GM12878 (cell line): Measurements from ENCODE around the gene RCBTB2. TPM values are rescaled to one million over a fixed set of nuclear protein-coding genes. Genes with fewer than 3 reads are reported as not detected.

ENCODE experiments used
- BCL3 ChIP-seq: IDR thresholded peaks from 2 replicates; pipeline ENCODE4 v1.6.1; 2011; ENCODE audit warnings: borderline replicate concordance, low read depth, mild to moderate bottlenecking, moderate library complexity, low read length; ENCODE audit not compliant: insufficient read depth, poor library complexity, severe bottlenecking
- CHD2 ChIP-seq: IDR thresholded peaks from 2 replicates; pipeline ENCODE4 v1.6.1; 2011; ENCODE audit warnings: low read depth, low read length, improper control_type of control experiment, borderline replicate concordance
- HDGF ChIP-seq: fragments of 450-650 bp; IDR thresholded peaks from 2 replicates; pipeline ENCODE4 v1.6.1; 2016; ENCODE audit warnings: antibody characterized with exemption
- IRF3 ChIP-seq: fragments of 450-650 bp; IDR thresholded peaks from 2 replicates; pipeline ENCODE4 v1.6.1; 2014; ENCODE audit warnings: mild to moderate bottlenecking
- JUNB ChIP-seq: IDR thresholded peaks from 2 replicates; pipeline ENCODE4 v1.6.1; 2016; ENCODE audit warnings: antibody characterized with exemption, mild to moderate bottlenecking
- MXI1 ChIP-seq: fragments of 150-350 bp; IDR thresholded peaks from 2 replicates; pipeline ENCODE4 v1.6.1; 2011; ENCODE audit warnings: low read depth, mild to moderate bottlenecking, inconsistent platforms, low read length, improper control_type of control experiment
- NKRF ChIP-seq: fragments of 450-650 bp; conservative IDR thresholded peaks from 2 replicates; pipeline ENCODE4 v1.6.1; 2017; ENCODE audit warnings: mild to moderate bottlenecking, moderate library complexity
- NR2C1 ChIP-seq: fragments of 450-650 bp; IDR thresholded peaks from 2 replicates; pipeline ENCODE4 v1.6.1; 2017; ENCODE audit warnings: antibody characterized with exemption, mild to moderate bottlenecking, moderate library complexity
- NRF1 ChIP-seq: conservative IDR thresholded peaks from 2 replicates; pipeline ENCODE4 v1.6.1; 2011; ENCODE audit warnings: mild to moderate bottlenecking, low read depth, low read length, improper control_type of control experiment
- PML ChIP-seq: IDR thresholded peaks from 2 replicates; pipeline ENCODE4 v1.6.1; 2012; ENCODE audit warnings: low read length, inconsistent platforms
- POLR2AphosphoS5 ChIP-seq: IDR thresholded peaks from 2 replicates; pipeline ENCODE4 v1.6.1; 2011; ENCODE audit warnings: mild to moderate bottlenecking, low read length, inconsistent platforms
- RUNX3 ChIP-seq: IDR thresholded peaks from 2 replicates; pipeline ENCODE4 v1.6.1; 2012; ENCODE audit warnings: low read length, inconsistent platforms
- ZBTB40 ChIP-seq: fragments of 450-650 bp; IDR thresholded peaks from 2 replicates; pipeline ENCODE4 v1.6.1; 2016; ENCODE audit warnings: mild to moderate bottlenecking, moderate library complexity, borderline replicate concordance
- ZNF622 ChIP-seq: fragments of 450-650 bp; IDR thresholded peaks from 2 replicates; pipeline ENCODE4 v1.6.1; 2017; ENCODE audit warnings: mild to moderate bottlenecking, inconsistent platforms
- polyA plus RNA-seq, 11 experiments: library from polyadenylated mRNA; depleted of rRNA in 4 of 11; unstranded in 6 of 11; stranded (reverse) in 5 of 11; fragments of >200 nt; fragmentation: Nextera tagmentation in 4 of 11; fragmentation: Illumina TruSeq in 1 of 11; extraction: Ambion mirVana in 4 of 11; extraction: Trizol in 1 of 11; gene quantifications; 1 replicate in 1 of 11; 2 replicates in 10 of 11; pipeline versions ENCODE4 v1.2.1 to v1.2.3, GENCODE V29; 2011 to 2016; ENCODE audit warnings: inconsistent platforms in 2 of 11, missing spikeins in 2 of 11, low read depth in 1 of 11
- total RNA-seq, 4 experiments: library from RNA; depleted of rRNA in 3 of 4; stranded (reverse); fragments of >200 nt in 3 of 4; fragmentation: Illumina TruSeq in 1 of 4; extraction: Trizol in 1 of 4; gene quantifications; 2 replicates each; pipeline versions ENCODE4 v1.2.1 to v1.2.3, GENCODE V29; 2013 to 2021
- TF ChIP-seq, protein P1 (sequence below): fragments of 450-650 bp; IDR thresholded peaks from 2 replicates; pipeline ENCODE4 v1.6.1; 2018; ENCODE audit warnings: mild to moderate bottlenecking, low read depth, moderate library complexity; ENCODE audit not compliant: partially characterized antibody

The RCBTB2 gene
- total and polyA plus RNA-seq, 10 of the 15 experiments (the other 5 are each of a cell fraction or from before 2014, with no cell fraction given): 5.0 to 16.0 (median 8.5) TPM

- TF ChIP-seq NR2C1: no peak
- no peak; the same call in 1 of the 2 replicates for TF ChIP-seq PML
- peak; percentile 35; the same call in 1 of the 2 replicates for TF ChIP-seq MXI1
- peak; percentile 86 for TF ChIP-seq HDGF
- TF ChIP-seq, protein P1, sequence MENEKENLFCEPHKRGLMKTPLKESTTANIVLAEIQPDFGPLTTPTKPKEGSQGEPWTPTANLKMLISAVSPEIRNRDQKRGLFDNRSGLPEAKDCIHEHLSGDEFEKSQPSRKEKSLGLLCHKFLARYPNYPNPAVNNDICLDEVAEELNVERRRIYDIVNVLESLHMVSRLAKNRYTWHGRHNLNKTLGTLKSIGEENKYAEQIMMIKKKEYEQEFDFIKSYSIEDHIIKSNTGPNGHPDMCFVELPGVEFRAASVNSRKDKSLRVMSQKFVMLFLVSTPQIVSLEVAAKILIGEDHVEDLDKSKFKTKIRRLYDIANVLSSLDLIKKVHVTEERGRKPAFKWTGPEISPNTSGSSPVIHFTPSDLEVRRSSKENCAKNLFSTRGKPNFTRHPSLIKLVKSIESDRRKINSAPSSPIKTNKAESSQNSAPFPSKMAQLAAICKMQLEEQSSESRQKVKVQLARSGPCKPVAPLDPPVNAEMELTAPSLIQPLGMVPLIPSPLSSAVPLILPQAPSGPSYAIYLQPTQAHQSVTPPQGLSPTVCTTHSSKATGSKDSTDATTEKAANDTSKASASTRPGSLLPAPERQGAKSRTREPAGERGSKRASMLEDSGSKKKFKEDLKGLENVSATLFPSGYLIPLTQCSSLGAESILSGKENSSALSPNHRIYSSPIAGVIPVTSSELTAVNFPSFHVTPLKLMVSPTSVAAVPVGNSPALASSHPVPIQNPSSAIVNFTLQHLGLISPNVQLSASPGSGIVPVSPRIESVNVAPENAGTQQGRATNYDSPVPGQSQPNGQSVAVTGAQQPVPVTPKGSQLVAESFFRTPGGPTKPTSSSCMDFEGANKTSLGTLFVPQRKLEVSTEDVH: no peak
- TF ChIP-seq JUNB: no peak
- TF ChIP-seq BCL3: no peak
- TF ChIP-seq RUNX3: peak; percentile 67
- no peak for TF ChIP-seq CHD2
- TF ChIP-seq POLR2AphosphoS5: peak; percentile 82; the same call in 1 of the 2 replicates
- TF ChIP-seq ZNF622: no peak
- TF ChIP-seq NKRF: no peak
- no peak for TF ChIP-seq IRF3
- no peak for TF ChIP-seq ZBTB40
- peak; percentile 94 for TF ChIP-seq NRF1
Measured at GRCh38 chr13:48532506-48533499, at the start of gene RCBTB2 (continued).
